22Rv1 (cell line): ENCODE measurements around the gene SFXN3.
A peak's percentile ranks its signal among the peaks of the same experiment; 100 is the strongest.

ENCODE experiments used
- ZFX ChIP-seq: fragments of 450-650 bp; IDR thresholded peaks from 2 replicates; pipeline ENCODE4 v1.6.1; 2017; ENCODE audit warnings: antibody characterized with exemption, borderline replicate concordance
- TF ChIP-seq, protein P1 (sequence below): fragments of 450-650 bp; IDR thresholded peaks from 2 replicates; pipeline ENCODE4 v1.5.1; 2017; ENCODE audit warnings: mild to moderate bottlenecking

DNA sequence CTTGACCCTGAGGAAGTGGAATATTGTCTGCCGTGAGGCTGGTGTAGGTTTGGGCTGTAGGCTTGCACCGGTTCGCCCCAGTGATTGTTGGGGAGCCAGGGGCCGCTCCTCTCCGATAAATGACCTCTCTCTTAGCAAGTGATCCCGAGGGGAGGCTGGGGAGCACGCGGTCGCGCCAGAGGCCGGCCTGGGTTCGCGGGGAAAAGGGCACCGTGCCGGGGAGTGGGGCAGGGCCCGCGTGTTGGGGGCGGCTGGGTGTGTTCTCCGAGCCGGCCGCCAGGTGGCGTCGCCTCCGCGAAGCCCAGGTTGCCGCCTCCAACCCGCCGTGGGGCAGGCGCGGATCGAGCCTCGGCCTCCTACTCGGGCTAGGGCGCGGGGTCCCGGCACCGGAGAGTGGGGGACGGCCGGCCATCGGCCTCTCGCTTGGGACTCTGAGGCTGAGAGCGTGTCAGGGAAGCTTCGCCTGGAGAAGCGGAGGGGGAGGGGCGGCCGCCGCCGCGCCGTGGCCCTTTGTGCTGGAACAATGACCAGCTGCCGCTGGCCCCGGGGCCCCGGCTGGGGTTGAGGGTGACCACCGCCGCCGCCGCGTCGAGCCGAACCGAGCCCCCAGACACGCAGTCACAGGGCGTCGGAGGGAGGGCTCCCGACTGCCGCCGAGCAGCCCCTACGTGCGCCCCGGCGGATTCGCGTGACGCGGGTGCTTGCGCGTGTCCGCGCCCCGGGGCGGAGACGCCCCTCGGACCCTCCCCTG lies 31.9 kb upstream of the SFXN3 start:
- TF ChIP-seq, protein P1, sequence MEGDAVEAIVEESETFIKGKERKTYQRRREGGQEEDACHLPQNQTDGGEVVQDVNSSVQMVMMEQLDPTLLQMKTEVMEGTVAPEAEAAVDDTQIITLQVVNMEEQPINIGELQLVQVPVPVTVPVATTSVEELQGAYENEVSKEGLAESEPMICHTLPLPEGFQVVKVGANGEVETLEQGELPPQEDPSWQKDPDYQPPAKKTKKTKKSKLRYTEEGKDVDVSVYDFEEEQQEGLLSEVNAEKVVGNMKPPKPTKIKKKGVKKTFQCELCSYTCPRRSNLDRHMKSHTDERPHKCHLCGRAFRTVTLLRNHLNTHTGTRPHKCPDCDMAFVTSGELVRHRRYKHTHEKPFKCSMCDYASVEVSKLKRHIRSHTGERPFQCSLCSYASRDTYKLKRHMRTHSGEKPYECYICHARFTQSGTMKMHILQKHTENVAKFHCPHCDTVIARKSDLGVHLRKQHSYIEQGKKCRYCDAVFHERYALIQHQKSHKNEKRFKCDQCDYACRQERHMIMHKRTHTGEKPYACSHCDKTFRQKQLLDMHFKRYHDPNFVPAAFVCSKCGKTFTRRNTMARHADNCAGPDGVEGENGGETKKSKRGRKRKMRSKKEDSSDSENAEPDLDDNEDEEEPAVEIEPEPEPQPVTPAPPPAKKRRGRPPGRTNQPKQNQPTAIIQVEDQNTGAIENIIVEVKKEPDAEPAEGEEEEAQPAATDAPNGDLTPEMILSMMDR: peak; percentile 95
- TF ChIP-seq ZFX: no peak
